Activated T-cell treated with anti-CD3 and anti-CD28 coated beads, Interleukin-2, amount 50 U/mL, for 4 hours (primary cell): ENCODE measurements around the gene PXDC1. TPM values are rescaled to one million over a fixed set of nuclear protein-coding genes. Genes with fewer than 3 reads are reported as not detected.

Source experiments
- ATAC-seq, 2 donors: fragments of 200-7000 bp; cut with Tn5 transposase; one replicate each; pipeline ENCODE4 v1.10.0; 2021
- DNase-seq: peaks from one replicate; pipeline ENCODE4 v3.0.0-alpha.2; 2020
- H3K27me3 Mint-ChIP-seq: one replicate; pipeline ENCODE4 v1.8.0; 2021; ENCODE audit warnings: low read depth, mixed read lengths
- H3K36me3 Mint-ChIP-seq: one replicate; pipeline ENCODE4 v1.8.0; 2022; ENCODE audit warnings: mixed read lengths; ENCODE audit not compliant: insufficient read depth
- H3K4me1 Mint-ChIP-seq: one replicate; pipeline ENCODE4 v1.8.0; 2021; ENCODE audit warnings: low read depth, mixed read lengths
- H3K4me3 Mint-ChIP-seq: one replicate; pipeline ENCODE4 v1.8.0; 2021; ENCODE audit warnings: mild to moderate bottlenecking, moderate library complexity, mixed read lengths
- H3K9me3 Mint-ChIP-seq: one replicate; pipeline ENCODE4 v1.8.0; 2021; ENCODE audit warnings: mixed read lengths
- total RNA-seq, 3 donors: library from RNA; stranded (reverse); gene quantifications; one replicate each; pipeline ENCODE4 v1.2.1, GENCODE V29; 2021

The PXDC1 gene
- total RNA-seq, 3 donors from 2014 or later: 1.6 to 4.7 (median 2.2) TPM

DNA sequence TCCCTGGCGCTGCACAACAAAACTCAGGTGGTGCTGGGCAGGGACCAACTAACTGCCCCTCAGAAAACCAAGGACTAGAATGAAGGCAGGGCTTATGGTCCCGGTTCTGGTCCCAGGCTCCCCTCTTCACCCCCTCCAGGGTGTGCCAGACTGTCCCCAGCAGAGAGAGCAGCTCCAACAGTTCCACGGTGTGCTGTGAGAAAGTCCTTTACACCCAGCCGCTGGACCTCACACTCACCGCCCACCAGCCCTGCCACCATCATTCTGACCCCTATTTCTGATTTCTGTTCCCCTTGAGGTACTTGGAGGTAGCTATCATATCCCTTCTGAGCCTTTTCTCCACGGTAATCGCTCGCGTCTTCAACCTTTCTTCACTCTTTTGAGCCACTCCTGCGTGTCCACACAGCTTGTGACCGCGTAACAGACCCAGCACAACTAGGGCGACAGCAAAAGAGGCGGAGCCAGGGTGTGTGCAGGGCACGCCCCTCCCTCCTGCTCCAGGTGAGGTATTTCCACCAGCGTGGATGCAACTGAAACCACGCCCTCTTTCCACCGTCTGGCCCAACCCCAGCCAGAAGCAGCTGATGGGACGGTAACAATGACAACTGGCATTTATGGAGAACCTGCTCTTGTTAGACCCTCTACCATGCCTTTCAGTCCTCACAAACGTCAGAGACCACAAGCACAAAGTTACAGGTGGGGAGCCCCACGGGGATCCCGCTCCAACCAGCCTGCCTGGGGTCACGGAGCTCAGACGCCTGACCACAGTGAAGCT lies 2.3 kb downstream of the PXDC1 start:
- ATAC-seq (no peak), DNase-seq (no peak)
- Mint-ChIP-seq H3K36me3 (no peaks in the 10 kb centered on the region), H3K4me1 (peaks cover 5% of the 10 kb centered on the region), H3K27me3 (peaks cover 41% of the 10 kb centered on the region), H3K4me3 (peak overlapping the region; percentile 54), H3K9me3 (no peaks in the 10 kb centered on the region)

DNA sequence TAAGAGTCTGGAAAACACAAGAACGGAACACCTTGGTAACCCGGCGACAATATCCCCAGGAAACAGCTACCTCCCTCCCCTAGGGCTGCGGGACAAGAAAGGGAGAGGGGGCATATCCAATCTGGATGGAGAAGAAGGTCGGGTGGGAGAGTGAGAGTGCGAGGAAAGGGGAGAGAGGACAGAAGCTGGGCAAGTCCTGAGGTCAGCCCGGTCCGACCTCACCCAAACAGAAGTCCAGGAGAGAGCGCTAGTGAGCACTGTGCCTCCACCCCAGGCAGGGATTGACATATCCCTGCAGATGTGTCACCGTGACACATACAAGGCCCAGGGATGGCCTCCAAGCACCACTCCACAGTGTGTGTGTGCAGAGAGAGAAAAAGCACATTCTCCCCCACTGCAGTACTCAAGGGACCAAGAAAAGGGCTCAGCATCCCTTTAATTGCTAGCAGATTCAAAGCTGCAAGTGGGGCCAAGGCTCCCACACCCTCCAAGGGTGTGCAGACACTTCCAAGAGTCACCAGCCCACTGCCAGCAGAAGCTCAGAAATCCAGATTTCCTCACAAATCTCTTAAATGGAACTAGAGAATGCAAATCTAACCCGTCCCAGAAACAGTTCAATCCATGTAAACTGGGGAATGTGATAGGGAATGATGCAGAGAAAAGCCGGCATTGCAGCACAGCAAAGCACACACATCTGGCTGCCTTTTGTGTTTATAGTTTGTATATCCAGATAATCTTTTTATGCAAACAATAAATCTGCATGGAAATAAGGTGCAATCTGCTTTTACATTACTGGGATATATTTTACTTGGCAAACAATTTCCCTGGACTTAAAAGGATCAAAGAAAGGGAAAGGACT lies 3.1 kb downstream of the PXDC1 start:
- H3K27me3 Mint-ChIP-seq: peaks cover 33% of the 10 kb centered on the region
- DNase-seq (peak; percentile 17), ATAC-seq (peak; percentile 24 to 32)
- H3K9me3 Mint-ChIP-seq: no peaks in the 10 kb centered on the region
- peaks cover 5% of the 10 kb centered on the region for H3K4me1 Mint-ChIP-seq
- H3K36me3 Mint-ChIP-seq: no peaks in the 10 kb centered on the region
- no peak overlapping the region for H3K4me3 Mint-ChIP-seq

DNA sequence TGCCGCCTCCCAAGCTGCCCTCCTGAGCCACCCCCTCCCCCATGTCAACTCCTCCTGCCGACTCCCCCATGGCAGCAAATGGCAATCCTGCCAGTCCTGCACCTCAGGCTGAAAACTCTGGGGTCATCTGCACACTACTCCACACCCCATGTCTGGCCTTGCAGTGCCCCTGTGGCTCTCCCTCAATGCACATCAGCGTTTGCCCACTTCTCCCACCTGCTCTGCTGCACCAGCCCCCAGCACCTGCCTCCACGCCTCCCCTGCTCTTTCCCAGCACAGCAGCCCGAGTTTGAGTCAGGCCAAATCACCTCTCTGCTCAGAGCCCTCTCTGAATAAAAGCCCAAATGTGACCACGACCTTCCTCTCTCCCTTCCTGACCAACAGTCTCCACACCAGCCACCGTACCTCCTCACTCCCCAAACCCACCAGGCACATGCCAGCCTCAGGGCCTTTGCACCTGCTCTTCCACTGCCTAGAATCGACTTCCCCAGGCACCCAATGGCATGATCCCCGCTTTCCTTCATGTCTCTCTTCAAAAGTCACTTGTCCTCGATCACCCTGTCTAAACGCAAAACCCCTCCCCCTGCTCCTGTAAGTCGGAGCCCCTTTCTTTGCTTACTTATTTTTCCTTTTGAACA lies 4.3 kb downstream of the PXDC1 start:
- H3K36me3 Mint-ChIP-seq: no peaks in the 10 kb centered on the region
- DNase-seq (no peak), ATAC-seq (no peak)
- H3K9me3 Mint-ChIP-seq: no peaks in the 10 kb centered on the region
- peaks cover 21% of the 10 kb centered on the region for H3K27me3 Mint-ChIP-seq
- H3K4me1 Mint-ChIP-seq: peaks cover 9% of the 10 kb centered on the region
- H3K4me3 Mint-ChIP-seq: no peak overlapping the region

DNA sequence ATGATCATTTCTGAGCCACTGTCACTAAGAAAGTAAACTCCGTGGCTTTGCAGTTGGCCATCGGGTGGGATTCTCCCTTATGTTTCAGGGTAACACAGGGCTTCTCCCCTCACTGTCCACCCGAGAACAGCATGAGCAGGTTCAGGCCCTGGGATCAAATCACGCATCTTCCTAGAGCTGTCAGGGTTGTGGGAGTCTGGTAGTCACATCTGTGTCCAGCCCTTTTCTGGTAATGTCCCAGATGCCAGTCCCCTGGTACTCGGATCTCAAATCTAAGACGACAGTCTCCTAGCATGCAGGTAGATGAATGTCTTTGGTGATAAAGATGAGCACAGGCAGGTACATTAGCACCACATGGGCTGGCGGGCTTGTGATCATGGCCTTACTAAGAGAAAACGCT lies 4.8 kb downstream of the PXDC1 start:
- peaks cover 26% of the 10 kb centered on the region for H3K27me3 Mint-ChIP-seq
- H3K9me3 Mint-ChIP-seq: no peaks in the 10 kb centered on the region
- no peak for DNase-seq
- H3K36me3 Mint-ChIP-seq: no peaks in the 10 kb centered on the region
- peaks cover 9% of the 10 kb centered on the region for H3K4me1 Mint-ChIP-seq
- no peak overlapping the region for H3K4me3 Mint-ChIP-seq
- no peak for ATAC-seq

DNA sequence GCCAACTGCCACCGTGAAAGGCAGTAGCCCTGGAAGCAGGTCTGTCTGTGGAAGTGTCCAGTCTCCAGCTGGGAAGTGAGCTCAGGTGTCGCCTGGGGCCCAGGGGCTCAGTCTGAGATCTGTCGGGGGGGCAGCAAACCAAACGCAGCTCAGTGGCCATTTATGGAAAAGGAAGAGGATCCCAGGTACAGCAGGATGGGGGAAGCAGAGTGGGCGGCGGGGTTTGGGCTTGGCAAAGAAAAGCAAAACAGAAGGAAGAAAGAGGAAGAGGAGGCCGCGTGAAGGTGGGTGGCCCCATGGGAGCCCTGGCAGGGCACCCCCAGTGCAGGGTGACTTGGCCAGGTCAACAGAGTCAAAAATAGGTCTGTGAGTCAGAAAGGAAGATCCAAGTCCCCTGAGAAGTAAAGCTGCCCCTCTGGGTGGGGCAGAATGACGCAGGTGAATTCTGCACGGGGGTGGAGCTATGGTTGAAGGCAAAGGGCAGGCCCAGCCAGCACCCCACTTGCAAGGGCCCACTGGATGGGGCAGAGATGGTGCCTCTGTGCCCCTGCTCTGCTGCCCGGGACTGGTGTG lies 5.3 kb downstream of the PXDC1 start:
- ATAC-seq: no peak
- H3K4me3 Mint-ChIP-seq: no peak overlapping the region
- peaks cover 9% of the 10 kb centered on the region for H3K4me1 Mint-ChIP-seq
- no peaks in the 10 kb centered on the region for H3K9me3 Mint-ChIP-seq
- no peaks in the 10 kb centered on the region for H3K36me3 Mint-ChIP-seq
- H3K27me3 Mint-ChIP-seq: peaks cover 30% of the 10 kb centered on the region
- DNase-seq: no peak

GRCh38 chr6:3745566-3746118 lies 5.9 kb downstream of the PXDC1 start:
- Mint-ChIP-seq H3K4me1 (peaks cover 9% of the 10 kb centered on the region), H3K9me3 (no peaks in the 10 kb centered on the region), H3K27me3 (peaks cover 33% of the 10 kb centered on the region), H3K36me3 (no peaks in the 10 kb centered on the region), H3K4me3 (no peak overlapping the region)
- DNase-seq: no peak
- ATAC-seq: no peak

DNA sequence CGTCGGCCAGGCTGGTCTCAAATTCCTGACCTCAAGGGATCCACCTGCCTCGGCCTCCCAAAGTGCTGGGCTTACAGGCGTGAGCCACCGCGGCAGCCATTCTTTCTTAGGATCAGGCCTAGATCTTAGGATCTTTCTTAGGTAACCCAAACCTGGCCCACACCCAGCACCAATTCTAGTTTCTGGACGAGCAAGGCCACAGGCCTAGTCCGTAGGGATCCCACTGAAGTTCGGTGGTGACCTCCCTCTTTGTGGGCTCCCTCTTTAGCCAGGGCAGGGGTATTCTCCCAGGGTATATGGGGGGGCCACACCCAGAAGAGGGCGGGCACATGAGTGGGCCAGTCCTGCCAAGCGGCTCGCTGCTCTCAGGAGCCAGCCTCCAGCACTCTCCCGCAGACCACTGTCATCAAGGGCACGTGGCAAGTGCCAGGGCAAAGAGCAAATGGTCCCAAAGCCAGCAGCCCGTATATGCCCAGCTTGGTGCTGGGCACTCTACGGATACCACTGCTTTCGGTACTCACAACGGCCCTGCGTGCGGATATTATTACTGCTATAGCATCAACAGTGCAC lies 6.5 kb downstream of the PXDC1 start:
- DNase-seq (no peak), ATAC-seq (no peak)
- Mint-ChIP-seq H3K9me3 (no peaks in the 10 kb centered on the region), H3K4me1 (peaks cover 9% of the 10 kb centered on the region), H3K27me3 (peaks cover 29% of the 10 kb centered on the region), H3K36me3 (no peaks in the 10 kb centered on the region), H3K4me3 (no peak overlapping the region)

GRCh38 chr6:3744211-3744900 lies 7.2 kb downstream of the PXDC1 start:
- H3K4me1 Mint-ChIP-seq: peaks cover 9% of the 10 kb centered on the region
- peaks cover 23% of the 10 kb centered on the region for H3K27me3 Mint-ChIP-seq
- ATAC-seq (no peak), DNase-seq (no peak)
- no peaks in the 10 kb centered on the region for H3K9me3 Mint-ChIP-seq
- H3K4me3 Mint-ChIP-seq: no peak overlapping the region
- no peaks in the 10 kb centered on the region for H3K36me3 Mint-ChIP-seq

DNA sequence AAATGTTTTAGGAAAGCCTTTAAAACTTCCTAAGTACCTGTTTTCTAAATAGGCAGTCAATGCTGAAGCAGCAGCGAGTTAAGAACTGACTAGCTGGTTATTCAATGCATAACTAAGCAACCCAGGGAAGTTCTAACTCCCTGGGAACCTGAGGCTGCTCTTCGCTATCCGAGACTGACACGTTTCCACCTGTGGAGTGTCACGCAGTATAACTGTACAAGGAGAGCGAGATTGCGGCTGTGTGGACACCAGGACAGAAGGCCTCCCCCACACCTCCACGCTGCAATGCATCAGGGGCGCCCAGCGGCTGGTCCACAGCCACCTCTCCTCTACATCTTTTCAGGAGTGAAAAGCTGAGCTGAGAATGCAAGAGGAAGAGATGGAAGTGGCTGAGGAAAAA lies 8.0 kb downstream of the PXDC1 start:
- no peak for ATAC-seq
- no peak for DNase-seq
- H3K4me3 Mint-ChIP-seq: no peak overlapping the region
- peaks cover 17% of the 10 kb centered on the region for H3K27me3 Mint-ChIP-seq
- H3K36me3 Mint-ChIP-seq: no peaks in the 10 kb centered on the region
- H3K4me1 Mint-ChIP-seq: peaks cover 9% of the 10 kb centered on the region
- no peaks in the 10 kb centered on the region for H3K9me3 Mint-ChIP-seq

DNA sequence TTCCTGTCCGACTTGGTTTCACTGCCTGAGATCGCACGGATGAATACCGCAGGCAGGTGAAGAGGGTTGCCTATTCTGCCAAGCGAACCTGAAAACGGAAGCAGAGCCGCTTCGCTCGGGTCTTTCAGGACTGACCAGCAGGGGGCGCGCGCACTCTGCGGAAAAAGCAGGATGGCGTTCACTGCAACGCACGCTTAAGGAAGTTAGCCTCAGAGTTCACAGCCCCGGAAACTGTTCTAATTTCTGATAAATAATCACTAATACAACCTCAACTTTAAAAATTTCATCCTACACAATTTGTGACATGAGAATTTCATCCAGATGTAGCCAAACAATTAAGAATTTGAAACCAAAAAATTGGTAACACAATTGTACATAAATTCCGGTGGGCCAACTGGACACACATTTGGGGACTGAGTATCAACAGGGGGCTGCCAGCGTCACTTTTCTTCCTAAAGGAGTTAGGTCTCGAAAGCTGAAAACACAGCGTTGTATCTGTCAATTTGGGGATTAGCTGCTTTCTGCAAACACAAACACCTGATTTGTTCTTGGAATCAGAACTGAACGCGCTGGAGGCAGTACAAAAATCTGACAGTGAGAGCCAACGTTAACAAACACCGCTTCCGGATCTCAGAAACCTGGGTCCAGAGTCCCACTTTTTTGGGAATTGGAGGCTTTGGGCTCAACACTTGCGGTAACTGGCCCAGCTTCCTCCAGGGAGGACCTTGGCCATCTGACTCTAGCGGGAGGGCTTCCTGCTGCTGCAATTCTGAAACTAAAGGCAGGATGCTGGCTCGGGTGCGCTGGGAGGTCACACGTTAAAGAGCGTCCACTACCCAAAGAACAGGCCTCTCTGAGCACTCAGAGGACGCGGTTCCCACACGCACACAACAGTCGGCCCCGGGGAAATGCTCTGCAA lies 8.8 kb downstream of the PXDC1 start:
- ATAC-seq (peak; percentile 90 to 93), DNase-seq (peak; percentile 92)
- no peaks in the 10 kb centered on the region for H3K36me3 Mint-ChIP-seq
- peak overlapping the region; percentile 57 for H3K4me3 Mint-ChIP-seq
- H3K4me1 Mint-ChIP-seq: peaks cover 7% of the 10 kb centered on the region
- H3K9me3 Mint-ChIP-seq: no peaks in the 10 kb centered on the region
- H3K27me3 Mint-ChIP-seq: peaks cover 13% of the 10 kb centered on the region

DNA sequence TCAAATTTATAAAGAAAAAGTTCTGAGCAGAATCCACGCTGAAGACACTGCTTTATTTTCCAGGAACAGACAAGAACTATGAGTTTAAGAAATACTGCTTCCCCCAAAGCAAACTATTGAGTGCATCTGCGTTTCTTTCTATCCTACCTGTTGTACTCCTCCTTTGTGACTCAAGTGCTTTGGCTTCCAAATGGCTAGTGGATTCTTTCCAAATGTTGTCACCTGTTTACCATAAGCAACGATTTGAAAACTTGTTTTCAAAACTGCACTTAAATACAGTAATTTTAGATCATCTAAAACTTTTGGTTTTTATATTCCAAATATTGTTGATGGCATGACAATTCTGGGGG lies 9.5 kb downstream of the PXDC1 start:
- Mint-ChIP-seq H3K4me1 (peaks cover 7% of the 10 kb centered on the region), H3K27me3 (peaks cover 15% of the 10 kb centered on the region), H3K9me3 (no peaks in the 10 kb centered on the region), H3K4me3 (no peak overlapping the region), H3K36me3 (no peaks in the 10 kb centered on the region)
- ATAC-seq (no peak), DNase-seq (no peak)

DNA sequence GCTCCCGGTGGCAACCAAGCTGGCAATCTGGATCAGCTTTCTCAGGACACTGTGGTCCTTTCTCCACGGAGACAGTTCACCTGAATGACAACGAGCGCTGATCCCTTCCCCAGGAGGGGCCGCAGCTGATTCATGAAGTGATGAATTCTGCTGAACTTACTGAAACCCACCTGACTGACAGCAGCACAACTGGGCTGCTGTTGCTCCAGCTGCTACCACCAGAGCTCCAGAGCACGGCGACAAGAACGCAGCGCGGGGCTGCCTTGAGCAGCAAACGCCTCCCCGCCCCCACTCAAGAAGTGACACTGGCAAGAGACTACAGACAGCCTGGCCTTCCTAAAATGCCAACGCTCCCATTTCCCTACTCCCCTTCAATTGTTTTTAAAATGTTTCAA lies 10.0 kb downstream of the PXDC1 start:
- H3K27me3 Mint-ChIP-seq: peaks cover 17% of the 10 kb centered on the region
- no peaks in the 10 kb centered on the region for H3K9me3 Mint-ChIP-seq
- no peak for DNase-seq
- peaks cover 7% of the 10 kb centered on the region for H3K4me1 Mint-ChIP-seq
- H3K4me3 Mint-ChIP-seq: no peak overlapping the region
- ATAC-seq: no peak
- no peaks in the 10 kb centered on the region for H3K36me3 Mint-ChIP-seq
